GM19025 (cell line): ENCODE measurements around the gene PLCB3.
"Not testable (repeated sequence)": the region's sequence is repeated elsewhere in the genome, so short reads cannot be mapped to it uniquely, and the experiment has no call there.

Source experiments
- ATAC-seq: cut with Tn5 transposase; IDR thresholded peaks from one replicate; pipeline ENCODE4 v1.9.1; 2021; ENCODE audit warnings: mild to moderate bottlenecking, low read depth, moderate library complexity; ENCODE audit not compliant: unreplicated experiment

The PLCB3 gene

GRCh38 chr11:64298966-64299846 is 47.9 kb downstream of the PLCB3 start:
- no peak for ATAC-seq

GRCh38 chr11:64299847-64300648 is 48.7 kb downstream of the PLCB3 start, which contains the start of gene CATSPERZ:
CATSPERZ (plus strand) TSS chr11:64300358; CDS start chr11:64300411, 53 bp downstream.
- no peak for ATAC-seq

- no peak for ATAC-seq
These were observed 52.0 kb downstream of the PLCB3 start for GRCh38 chr11:64303109-64304031.

DNA sequence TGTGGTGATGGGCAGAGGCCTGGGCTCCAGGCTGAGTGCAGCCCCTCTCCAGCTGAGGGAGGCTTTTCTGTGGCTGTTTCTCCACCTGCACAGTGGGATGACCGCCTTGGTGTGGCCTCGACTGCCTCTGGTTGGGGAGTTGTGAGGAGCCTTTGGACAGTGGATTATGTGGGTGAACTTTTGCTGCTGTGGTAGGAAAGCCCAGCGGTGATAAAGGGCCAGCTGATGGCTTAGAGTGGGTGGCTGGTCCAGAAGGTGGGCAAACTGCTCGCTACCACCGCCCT is 52.6 kb downstream of the PLCB3 start:
- no peak for ATAC-seq

- ATAC-seq: peak; percentile 5
These were observed 53.2 kb downstream of the PLCB3 start for GRCh38 chr11:64304316-64305072.

GRCh38 chr11:64305075-64305690 is 53.9 kb downstream of the PLCB3 start, which contains the start of gene ESRRA:
ESRRA (plus strand) TSS chr11:64305524; CDS start chr11:64307180, 1,656 bp downstream.
- peak; percentile 62 for ATAC-seq

- ATAC-seq: no peak
These were observed 54.6 kb downstream of the PLCB3 start for GRCh38 chr11:64305691-64306562.

- no peak for ATAC-seq
These were observed 55.2 kb downstream of the PLCB3 start for GRCh38 chr11:64306563-64306875.

DNA sequence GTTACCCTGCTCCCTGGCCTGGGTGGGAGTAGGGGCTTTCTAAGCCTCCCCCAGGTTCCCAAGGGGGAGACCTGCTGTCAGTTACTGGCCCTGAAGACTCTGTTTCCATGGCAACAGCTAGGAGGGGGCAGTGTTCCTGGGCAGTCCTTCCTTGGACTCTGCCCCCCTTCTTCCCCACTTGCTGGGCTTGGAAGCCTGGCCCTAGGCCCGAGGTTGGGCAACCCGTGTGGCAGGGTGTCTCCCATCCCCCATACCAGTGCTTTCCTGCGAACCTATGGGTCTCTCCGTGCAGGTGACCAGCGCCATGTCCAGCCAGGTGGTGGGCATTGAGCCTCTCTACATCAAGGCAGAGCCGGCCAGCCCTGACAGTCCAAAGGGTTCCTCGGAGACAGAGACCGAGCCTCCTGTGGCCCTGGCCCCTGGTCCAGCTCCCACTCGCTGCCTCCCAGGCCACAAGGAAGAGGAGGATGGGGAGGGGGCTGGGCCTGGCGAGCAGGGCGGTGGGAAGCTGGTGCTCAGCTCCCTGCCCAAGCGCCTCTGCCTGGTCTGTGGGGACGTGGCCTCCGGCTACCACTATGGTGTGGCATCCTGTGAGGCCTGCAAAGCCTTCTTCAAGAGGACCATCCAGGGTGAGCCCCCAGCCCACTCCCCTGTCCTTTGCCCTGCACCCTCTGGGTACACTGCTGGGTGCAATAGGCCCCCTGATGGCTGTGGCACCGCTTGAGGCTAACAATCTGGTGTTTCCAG is 55.7 kb downstream of the PLCB3 start:
- no peak for ATAC-seq

DNA sequence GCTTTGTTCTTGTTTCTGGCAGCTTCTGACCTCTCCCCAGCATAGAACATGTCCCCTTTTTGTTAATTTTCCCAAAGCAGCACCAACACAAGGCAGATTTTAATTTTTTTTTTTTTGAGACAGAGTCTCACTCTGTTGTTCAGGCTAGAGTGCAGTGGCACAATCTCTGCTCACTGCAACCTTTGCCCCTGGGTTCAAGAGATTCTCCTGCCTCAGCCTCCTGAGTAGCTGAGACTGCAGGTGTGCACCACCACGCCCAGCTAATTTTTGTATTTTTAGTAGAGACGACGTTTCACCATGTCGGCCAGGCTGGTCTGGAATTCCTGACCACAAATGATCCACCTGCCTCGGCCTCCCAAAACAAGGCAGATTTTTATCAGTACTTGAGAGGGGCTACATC is 56.5 kb downstream of the PLCB3 start:
- ATAC-seq: not testable (repeated sequence)

DNA sequence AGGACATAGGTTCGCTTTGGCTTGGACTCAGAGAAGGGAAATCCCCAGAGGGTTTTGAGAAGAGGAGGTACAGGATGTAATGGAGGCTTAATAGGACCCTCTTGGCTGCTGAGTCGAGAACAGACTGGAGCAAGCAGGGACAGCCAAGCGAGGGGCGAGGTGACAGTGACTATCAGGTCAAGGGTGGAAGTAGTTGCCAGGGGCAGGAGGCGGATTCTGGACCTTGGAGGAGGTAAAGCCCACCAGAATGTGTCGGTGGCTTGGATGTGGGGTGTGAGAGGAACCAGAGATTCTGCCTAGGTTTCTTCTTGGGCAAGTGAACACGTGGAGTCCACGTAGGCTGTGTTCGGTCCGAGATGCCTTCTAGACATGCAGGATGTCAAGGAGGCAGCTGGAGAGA is 61.6 kb downstream of the PLCB3 start:
- ATAC-seq: no peak

DNA sequence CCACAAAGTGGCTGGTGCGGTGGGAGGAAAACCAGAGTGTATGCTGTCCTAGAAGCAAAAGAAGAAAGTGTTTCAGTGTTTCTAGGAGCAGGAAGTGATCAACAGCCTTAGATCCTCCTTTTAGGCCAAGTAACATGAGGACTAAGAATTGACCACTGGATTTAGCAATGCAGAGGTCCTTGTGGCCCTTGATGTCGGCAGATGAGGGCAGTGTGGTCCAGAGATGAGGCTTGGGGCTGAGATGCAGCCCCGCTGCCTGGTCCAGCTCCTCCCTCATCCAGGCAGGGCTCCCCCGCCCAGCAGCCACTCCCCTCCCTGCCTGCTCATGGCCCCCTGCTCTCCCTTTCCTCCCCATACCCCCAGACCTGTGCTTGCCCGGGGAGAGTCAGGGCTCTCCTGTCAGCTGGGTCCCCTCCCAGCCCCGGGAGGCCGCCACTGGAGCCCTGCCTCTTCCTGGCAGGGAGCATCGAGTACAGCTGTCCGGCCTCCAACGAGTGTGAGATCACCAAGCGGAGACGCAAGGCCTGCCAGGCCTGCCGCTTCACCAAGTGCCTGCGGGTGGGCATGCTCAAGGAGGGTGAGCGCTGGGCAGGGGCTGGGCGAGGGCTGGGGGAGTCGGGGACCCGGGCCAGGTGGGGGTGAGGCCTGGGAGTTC is 62.3 kb downstream of the PLCB3 start:
- no peak for ATAC-seq

DNA sequence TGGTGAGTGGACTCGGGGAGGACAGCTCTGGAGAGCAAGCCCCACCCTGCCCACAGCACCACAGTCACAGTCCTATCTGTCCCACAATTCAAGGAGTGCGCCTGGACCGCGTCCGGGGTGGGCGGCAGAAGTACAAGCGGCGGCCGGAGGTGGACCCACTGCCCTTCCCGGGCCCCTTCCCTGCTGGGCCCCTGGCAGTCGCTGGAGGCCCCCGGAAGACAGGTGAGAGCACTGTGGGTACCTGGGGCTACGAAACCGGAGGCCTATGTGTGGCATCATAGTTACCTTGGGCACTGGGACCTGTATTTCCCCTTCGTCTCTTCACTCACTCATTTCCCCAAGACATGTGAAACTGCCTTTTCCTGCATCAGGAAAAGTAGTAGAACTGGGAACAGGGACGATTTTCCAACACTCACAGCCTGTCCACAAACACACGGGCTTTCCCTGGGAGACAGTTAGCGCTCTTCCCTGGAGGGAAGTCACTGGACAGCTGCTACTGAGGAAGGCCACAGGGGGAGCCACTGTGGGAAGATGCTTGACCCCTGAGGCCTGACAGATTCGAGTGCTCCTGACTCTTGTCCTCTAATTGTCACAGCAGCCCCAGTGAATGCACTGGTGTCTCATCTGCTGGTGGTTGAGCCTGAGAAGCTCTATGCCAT is 62.9 kb downstream of the PLCB3 start:
- no peak for ATAC-seq

DNA sequence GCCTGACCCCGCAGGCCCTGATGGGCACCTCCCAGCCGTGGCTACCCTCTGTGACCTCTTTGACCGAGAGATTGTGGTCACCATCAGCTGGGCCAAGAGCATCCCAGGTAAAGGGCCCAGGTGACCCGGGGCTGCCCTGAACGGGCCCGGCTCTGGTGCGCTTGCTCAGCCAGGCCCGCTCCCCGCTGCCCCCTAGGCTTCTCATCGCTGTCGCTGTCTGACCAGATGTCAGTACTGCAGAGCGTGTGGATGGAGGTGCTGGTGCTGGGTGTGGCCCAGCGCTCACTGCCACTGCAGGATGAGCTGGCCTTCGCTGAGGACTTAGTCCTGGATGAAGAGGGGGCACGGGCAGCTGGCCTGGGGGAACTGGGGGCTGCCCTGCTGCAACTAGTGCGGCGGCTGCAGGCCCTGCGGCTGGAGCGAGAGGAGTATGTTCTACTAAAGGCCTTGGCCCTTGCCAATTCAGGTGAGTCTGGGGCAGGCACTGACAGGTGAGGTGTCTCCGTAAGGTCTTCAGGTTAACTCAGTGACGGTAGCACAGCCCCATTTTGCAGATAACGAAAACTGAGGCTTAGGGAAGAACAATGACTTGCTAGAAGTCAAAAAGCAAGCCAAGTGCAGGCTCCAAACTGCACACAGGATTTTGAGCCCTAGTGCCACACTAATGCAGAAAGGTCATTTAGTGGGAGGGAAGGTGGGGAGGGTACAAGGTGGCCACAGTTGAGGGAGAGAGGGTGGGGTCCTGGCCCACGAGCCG is 63.7 kb downstream of the PLCB3 start:
- ATAC-seq: no peak

DNA sequence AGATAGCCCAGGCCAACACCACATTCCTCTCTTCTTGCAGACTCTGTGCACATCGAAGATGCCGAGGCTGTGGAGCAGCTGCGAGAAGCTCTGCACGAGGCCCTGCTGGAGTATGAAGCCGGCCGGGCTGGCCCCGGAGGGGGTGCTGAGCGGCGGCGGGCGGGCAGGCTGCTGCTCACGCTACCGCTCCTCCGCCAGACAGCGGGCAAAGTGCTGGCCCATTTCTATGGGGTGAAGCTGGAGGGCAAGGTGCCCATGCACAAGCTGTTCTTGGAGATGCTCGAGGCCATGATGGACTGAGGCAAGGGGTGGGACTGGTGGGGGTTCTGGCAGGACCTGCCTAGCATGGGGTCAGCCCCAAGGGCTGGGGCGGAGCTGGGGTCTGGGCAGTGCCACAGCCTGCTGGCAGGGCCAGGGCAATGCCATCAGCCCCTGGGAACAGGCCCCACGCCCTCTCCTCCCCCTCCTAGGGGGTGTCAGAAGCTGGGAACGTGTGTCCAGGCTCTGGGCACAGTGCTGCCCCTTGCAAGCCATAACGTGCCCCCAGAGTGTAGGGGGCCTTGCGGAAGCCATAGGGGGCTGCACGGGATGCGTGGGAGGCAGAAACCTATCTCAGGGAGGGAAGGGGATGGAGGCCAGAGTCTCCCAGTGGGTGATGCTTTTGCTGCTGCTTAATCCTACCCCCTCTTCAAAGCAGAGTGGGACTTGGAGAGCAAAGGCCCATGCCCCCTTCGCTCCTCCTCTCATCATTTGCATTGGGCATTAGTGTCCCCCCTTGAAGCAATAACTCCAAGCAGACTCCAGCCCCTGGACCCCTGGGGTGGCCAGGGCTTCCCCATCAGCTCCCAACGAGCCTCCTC is 64.6 kb downstream of the PLCB3 start:
- ATAC-seq: not testable (repeated sequence)
